Fibroblast of lung (primary cell): ENCODE results near the gene SYT12.

Source experiments
- EZH2 ChIP-seq: IDR thresholded peaks from 2 replicates; pipeline ENCODE4 v1.5.1; 2012; ENCODE audit warnings: low read length, control low read depth, mild to moderate bottlenecking; ENCODE audit errors: missing control alignments
- TF ChIP-seq, protein P1 (sequence below), 2 donors: IDR thresholded peaks in 1 of 2; conservative IDR thresholded peaks in 1 of 2; 1 replicate in 1 of 2; 2 replicates in 1 of 2; pipeline ENCODE4 v1.5.1; 2011 to 2012; ENCODE audit warnings: low read length in 2 of 2, control low read depth in 1 of 2, inconsistent platforms in 1 of 2, low read depth in 1 of 2, mild to moderate bottlenecking in 1 of 2

GRCh38 chr11:67010296-67010905 lies 12.5 kb upstream of the SYT12 start:
- TF ChIP-seq, protein P1, sequence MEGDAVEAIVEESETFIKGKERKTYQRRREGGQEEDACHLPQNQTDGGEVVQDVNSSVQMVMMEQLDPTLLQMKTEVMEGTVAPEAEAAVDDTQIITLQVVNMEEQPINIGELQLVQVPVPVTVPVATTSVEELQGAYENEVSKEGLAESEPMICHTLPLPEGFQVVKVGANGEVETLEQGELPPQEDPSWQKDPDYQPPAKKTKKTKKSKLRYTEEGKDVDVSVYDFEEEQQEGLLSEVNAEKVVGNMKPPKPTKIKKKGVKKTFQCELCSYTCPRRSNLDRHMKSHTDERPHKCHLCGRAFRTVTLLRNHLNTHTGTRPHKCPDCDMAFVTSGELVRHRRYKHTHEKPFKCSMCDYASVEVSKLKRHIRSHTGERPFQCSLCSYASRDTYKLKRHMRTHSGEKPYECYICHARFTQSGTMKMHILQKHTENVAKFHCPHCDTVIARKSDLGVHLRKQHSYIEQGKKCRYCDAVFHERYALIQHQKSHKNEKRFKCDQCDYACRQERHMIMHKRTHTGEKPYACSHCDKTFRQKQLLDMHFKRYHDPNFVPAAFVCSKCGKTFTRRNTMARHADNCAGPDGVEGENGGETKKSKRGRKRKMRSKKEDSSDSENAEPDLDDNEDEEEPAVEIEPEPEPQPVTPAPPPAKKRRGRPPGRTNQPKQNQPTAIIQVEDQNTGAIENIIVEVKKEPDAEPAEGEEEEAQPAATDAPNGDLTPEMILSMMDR (conservative IDR thresholded peaks at IDR 0.05 in 1 of 2, IDR thresholded peaks at IDR 0.05 in 1 of 2; ENCODE audit: low read depth in 1 of 2, low read length in 2 of 2): no peak
- TF ChIP-seq EZH2: no peak
